ENCODE data around the gene TAMM41. TPM values are rescaled to one million over a fixed set of nuclear protein-coding genes. Genes with fewer than 3 reads are reported as not detected.

TAMM41 gene
- total RNA-seq, 1 donor: 10.4 TPM

- TF ChIP-seq, protein P1, sequence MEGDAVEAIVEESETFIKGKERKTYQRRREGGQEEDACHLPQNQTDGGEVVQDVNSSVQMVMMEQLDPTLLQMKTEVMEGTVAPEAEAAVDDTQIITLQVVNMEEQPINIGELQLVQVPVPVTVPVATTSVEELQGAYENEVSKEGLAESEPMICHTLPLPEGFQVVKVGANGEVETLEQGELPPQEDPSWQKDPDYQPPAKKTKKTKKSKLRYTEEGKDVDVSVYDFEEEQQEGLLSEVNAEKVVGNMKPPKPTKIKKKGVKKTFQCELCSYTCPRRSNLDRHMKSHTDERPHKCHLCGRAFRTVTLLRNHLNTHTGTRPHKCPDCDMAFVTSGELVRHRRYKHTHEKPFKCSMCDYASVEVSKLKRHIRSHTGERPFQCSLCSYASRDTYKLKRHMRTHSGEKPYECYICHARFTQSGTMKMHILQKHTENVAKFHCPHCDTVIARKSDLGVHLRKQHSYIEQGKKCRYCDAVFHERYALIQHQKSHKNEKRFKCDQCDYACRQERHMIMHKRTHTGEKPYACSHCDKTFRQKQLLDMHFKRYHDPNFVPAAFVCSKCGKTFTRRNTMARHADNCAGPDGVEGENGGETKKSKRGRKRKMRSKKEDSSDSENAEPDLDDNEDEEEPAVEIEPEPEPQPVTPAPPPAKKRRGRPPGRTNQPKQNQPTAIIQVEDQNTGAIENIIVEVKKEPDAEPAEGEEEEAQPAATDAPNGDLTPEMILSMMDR (IDR thresholded peaks at IDR 0.05; ENCODE audit: insufficient read depth, low read depth, low read length): no peak
- H3K4me3 ChIP-seq (ENCODE audit: low read depth, low read length): no peak overlapping the region
- DNase-seq (ENCODE audit: low read depth): no peak
Measured at GRCh38 chr3:11799791-11800190, 46.9 kb downstream of the TAMM41 start.

DNA sequence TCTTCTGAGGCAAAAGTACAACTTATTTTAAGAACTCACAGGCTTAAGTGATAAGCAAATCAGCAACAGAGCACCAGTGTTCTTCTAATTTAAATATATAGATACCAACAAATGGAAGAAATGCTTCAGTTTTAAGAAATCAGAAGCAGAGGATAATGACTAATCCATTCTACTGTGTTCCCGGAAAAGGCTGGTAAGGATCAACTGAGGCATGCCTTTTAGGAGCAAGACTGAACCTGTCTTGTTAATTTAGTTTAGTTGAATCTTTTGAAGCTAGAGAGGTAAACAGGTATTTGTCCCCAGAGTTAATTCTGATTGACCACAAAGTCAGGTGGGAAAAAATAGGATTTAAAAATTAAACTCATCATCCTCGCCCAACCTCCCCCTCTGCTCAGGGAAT, 51.8 kb downstream of the TAMM41 start:
- TF ChIP-seq, protein P1 (IDR thresholded peaks at IDR 0.05; ENCODE audit: insufficient read depth, low read depth, low read length): no peak
- H3K4me3 ChIP-seq (ENCODE audit: low read depth, low read length): no peak overlapping the region
- DNase-seq (ENCODE audit: low read depth): no peak

DNA sequence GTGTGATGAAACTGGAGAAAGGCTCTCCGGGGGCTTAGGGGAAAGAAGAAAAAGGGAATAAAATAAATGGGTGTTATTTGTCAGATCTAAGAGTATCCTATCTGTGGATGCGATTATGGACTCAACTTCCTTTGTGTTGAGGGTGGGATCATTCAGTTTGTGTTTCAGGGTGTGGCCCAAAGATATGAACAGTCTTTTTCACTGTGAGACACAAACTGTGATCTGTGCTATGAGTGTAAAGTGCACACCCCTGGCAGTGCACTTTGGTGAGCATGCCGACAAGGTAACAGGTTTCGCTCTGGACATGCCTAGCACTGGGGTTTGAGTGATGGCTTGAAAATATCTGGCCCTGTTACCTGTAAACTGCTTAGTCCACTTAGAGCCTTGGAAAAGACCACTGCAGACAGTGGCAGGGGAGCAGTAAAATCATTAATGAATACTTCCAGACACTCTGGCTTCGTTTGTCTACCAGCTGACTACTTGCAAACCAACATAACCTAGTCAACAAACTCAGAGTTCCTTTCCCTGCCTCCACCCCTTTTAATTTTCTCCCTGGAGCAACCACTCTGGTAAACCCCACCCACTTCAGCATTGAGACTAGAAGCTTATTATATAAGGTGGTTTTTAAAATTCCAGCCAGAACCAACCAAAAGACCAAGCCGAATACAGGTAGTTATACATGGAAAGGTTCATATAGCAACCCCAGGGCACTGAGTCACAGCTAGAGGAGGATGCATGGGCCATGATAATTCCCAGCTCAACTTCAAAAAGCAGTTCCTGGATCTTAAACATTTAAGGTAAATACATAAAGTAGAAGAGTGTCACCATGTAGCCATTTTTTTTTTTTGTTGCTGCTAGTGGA, 55.1 kb downstream of the TAMM41 start:
- TF ChIP-seq, protein P1 (IDR thresholded peaks at IDR 0.05; ENCODE audit: insufficient read depth, low read depth, low read length): no peak
- H3K4me3 ChIP-seq (ENCODE audit: low read depth, low read length): no peak overlapping the region
- DNase-seq (ENCODE audit: low read depth): no peak

DNA sequence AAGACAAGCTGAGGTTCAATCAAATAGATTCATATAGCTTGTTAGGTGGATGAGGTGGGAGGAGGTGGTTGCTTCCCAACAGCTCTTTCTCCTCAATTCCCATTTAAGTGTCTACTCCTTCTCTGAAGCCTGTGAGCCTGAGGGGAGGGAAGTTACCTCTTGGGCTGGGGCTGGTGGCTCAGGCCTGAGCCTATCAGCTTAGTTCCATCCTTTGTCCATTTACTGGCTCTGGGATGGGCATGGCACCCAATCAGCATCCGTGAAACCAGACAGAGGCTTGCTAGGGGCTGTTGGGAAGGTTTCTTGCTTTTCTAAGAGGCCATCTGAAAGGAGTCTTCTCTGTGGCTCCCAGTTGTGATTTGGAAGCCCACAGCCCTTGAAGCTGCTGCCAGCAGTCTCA, 57.3 kb downstream of the TAMM41 start:
- H3K4me3 ChIP-seq (ENCODE audit: low read depth, low read length): no peak overlapping the region
- DNase-seq (ENCODE audit: low read depth): no peak
- TF ChIP-seq, protein P1 (IDR thresholded peaks at IDR 0.05; ENCODE audit: insufficient read depth, low read depth, low read length): no peak

- DNase-seq (ENCODE audit: low read depth): peak; percentile 51
- TF ChIP-seq, protein P1 (IDR thresholded peaks at IDR 0.05; ENCODE audit: insufficient read depth, low read depth, low read length): no peak
- no peak overlapping the region for H3K4me3 ChIP-seq (ENCODE audit: low read depth, low read length)
Measured at GRCh38 chr3:11784971-11785377, 61.7 kb downstream of the TAMM41 start.

DNA sequence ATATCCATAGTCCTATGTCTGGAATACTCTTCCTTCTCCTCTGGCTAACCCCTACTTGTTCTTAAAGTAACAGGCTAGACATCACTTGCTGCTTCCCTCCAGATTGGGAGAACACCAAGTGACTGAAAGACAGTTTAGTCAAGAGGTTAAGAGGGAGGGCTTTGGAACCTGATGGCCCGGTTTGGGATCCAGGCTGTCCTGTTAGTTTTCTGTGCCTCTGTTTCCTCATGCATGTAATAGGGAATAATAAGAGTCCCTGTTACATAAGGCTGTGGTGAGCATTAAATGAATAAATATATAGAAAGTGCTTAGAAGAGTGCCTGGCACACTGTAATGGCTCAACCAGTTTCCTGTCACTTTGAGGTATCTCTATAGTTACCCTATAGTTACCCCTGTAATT, 66.3 kb downstream of the TAMM41 start:
- no peak overlapping the region for H3K4me3 ChIP-seq (ENCODE audit: low read depth, low read length)
- TF ChIP-seq, protein P1 (IDR thresholded peaks at IDR 0.05; ENCODE audit: insufficient read depth, low read depth, low read length): no peak
- DNase-seq (ENCODE audit: low read depth): no peak

Measured in fibroblast of villous mesenchyme (primary cell).